Upper lobe of left lung (tissue), 4 donors: Measurements from ENCODE around the gene RECK.

Experiments
- CTCF ChIP-seq, 6 experiments: fragments of 450-650 bp in 4 of 6; fragments of 200-600 bp in 2 of 6; sonication (generic) in 2 of 6; IDR thresholded peaks; one replicate each; pipeline ENCODE4 v1.5.1; 2016 to 2019; ENCODE audit warnings: antibody characterized with exemption in 6 of 6
- POLR2A ChIP-seq, 4 donors: fragments of 450-650 bp; IDR thresholded peaks; one replicate each; pipeline ENCODE4 v1.5.1; 2016 to 2017; ENCODE audit warnings: antibody characterized with exemption in 4 of 4, mild to moderate bottlenecking in 2 of 4

- TF ChIP-seq CTCF (IDR thresholded peaks at IDR 0.05) (no peak), POLR2A (IDR thresholded peaks at IDR 0.05) (no peak)
Measured at GRCh38 chr9:36051317-36051716, 14.6 kb downstream of the RECK start.
